ENCODE measurements around the gene RIOX2. TPM values are rescaled to one million over a fixed set of nuclear protein-coding genes. Genes with fewer than 3 reads are reported as not detected.

The RIOX2 gene
- total RNA-seq, 1 donor from 2014 or later: 10.4 TPM

- H3K4me3 Mint-ChIP-seq: no peak overlapping the region
- Histone ChIP-seq H3K36me3 (no peaks in the 10 kb centered on the region), H3K79me2 (ENCODE audit: low read depth) (no peaks in the 10 kb centered on the region), H3K27me3 (no peaks in the 10 kb centered on the region), H4K20me1 (ENCODE audit: low read depth) (no peaks in the 10 kb centered on the region), H3K4me1 (peaks cover 9% of the 10 kb centered on the region), H3K4me3 (no peak overlapping the region), H3K9ac (no peak overlapping the region), H3K27ac (no peak overlapping the region), H2AFZ (replicated peaks) (no peak overlapping the region), H3F3A (ENCODE audit: low read depth) (no peaks in the 10 kb centered on the region), H3K9me3 (ENCODE audit: low read depth) (no peaks in the 10 kb centered on the region), H3K4me2 (no peak overlapping the region)
- no peaks in the 10 kb centered on the region for H3K9me3 Mint-ChIP-seq
- no peaks in the 10 kb centered on the region for H3K27me3 Mint-ChIP-seq (ENCODE audit: insufficient read depth, low read depth)
- H3K27ac Mint-ChIP-seq: no peak overlapping the region
- H3K36me3 Mint-ChIP-seq: peaks cover 3% of the 10 kb centered on the region
- TF ChIP-seq EZH2 (IDR thresholded peaks at IDR 0.05): no peak
- TF ChIP-seq, protein P1, sequence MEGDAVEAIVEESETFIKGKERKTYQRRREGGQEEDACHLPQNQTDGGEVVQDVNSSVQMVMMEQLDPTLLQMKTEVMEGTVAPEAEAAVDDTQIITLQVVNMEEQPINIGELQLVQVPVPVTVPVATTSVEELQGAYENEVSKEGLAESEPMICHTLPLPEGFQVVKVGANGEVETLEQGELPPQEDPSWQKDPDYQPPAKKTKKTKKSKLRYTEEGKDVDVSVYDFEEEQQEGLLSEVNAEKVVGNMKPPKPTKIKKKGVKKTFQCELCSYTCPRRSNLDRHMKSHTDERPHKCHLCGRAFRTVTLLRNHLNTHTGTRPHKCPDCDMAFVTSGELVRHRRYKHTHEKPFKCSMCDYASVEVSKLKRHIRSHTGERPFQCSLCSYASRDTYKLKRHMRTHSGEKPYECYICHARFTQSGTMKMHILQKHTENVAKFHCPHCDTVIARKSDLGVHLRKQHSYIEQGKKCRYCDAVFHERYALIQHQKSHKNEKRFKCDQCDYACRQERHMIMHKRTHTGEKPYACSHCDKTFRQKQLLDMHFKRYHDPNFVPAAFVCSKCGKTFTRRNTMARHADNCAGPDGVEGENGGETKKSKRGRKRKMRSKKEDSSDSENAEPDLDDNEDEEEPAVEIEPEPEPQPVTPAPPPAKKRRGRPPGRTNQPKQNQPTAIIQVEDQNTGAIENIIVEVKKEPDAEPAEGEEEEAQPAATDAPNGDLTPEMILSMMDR (IDR thresholded peaks at IDR 0.05): no peak
- TF ChIP-seq EZH2phosphoT487 (IDR thresholded peaks at IDR 0.05): no peak
- H3K4me1 Mint-ChIP-seq: peaks cover 4% of the 10 kb centered on the region
- DNase-seq (ENCODE audit: low spot score): no peak
Measured at GRCh38 chr3:97938444-97938843, 33.8 kb downstream of the RIOX2 start.

DNA sequence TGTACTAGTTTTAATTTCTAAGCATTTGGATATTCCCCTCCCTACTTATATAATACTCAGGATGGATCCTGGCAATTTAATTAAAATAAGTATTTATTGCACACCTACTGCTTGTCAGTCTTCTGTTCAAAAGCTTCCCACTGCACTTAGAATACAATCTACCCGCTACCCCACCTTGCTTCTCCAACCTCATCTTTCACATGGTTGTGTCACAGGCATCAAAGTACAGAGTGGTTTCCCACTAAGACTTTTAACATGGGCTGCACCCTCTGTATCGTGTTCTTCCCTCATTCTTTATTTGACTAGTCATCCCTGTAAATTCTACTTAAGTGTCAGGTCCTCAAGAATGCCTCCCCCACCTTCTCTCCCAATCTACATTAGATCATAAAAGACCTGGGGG is 35.0 kb downstream of the RIOX2 start:
- Mint-ChIP-seq H3K27me3 (ENCODE audit: insufficient read depth, low read depth) (no peaks in the 10 kb centered on the region), H3K36me3 (peaks cover 1% of the 10 kb centered on the region), H3K4me1 (peaks cover 4% of the 10 kb centered on the region), H3K27ac (no peak overlapping the region), H3K4me3 (no peak overlapping the region), H3K9me3 (no peaks in the 10 kb centered on the region)
- no peaks in the 10 kb centered on the region for H3K79me2 ChIP-seq (ENCODE audit: low read depth)
- H4K20me1 ChIP-seq (ENCODE audit: low read depth): no peaks in the 10 kb centered on the region
- no peaks in the 10 kb centered on the region for H3K9me3 ChIP-seq (ENCODE audit: low read depth)
- no peaks in the 10 kb centered on the region for H3K36me3 ChIP-seq
- no peak for DNase-seq (ENCODE audit: low spot score)
- no peak overlapping the region for H2AFZ ChIP-seq (replicated peaks)
- no peak overlapping the region for H3K27ac ChIP-seq
- H3K27me3 ChIP-seq: no peaks in the 10 kb centered on the region
- TF ChIP-seq, protein P1 (IDR thresholded peaks at IDR 0.05): no peak
- TF ChIP-seq EZH2 (IDR thresholded peaks at IDR 0.05) (no peak), EZH2phosphoT487 (IDR thresholded peaks at IDR 0.05) (no peak)
- H3K4me3 ChIP-seq: no peak overlapping the region
- H3F3A ChIP-seq (ENCODE audit: low read depth): no peaks in the 10 kb centered on the region
- no peak overlapping the region for H3K4me2 ChIP-seq
- peaks cover 9% of the 10 kb centered on the region for H3K4me1 ChIP-seq
- no peak overlapping the region for H3K9ac ChIP-seq

GRCh38 chr3:97935842-97936241 is 36.4 kb downstream of the RIOX2 start:
- H3K79me2 ChIP-seq (ENCODE audit: low read depth): no peaks in the 10 kb centered on the region
- no peaks in the 10 kb centered on the region for H3K9me3 Mint-ChIP-seq
- no peak overlapping the region for H2AFZ ChIP-seq (replicated peaks)
- no peak overlapping the region for H3K9ac ChIP-seq
- H3K27ac ChIP-seq: no peak overlapping the region
- peaks cover 6% of the 10 kb centered on the region for H3K36me3 Mint-ChIP-seq
- H3K36me3 ChIP-seq: no peaks in the 10 kb centered on the region
- no peaks in the 10 kb centered on the region for H3F3A ChIP-seq (ENCODE audit: low read depth)
- TF ChIP-seq EZH2 (IDR thresholded peaks at IDR 0.05) (no peak), EZH2phosphoT487 (IDR thresholded peaks at IDR 0.05) (no peak)
- TF ChIP-seq, protein P1 (IDR thresholded peaks at IDR 0.05): no peak
- no peaks in the 10 kb centered on the region for H4K20me1 ChIP-seq (ENCODE audit: low read depth)
- H3K4me1 Mint-ChIP-seq: peaks cover 3% of the 10 kb centered on the region
- H3K4me3 Mint-ChIP-seq: no peak overlapping the region
- H3K9me3 ChIP-seq (ENCODE audit: low read depth): no peaks in the 10 kb centered on the region
- H3K27me3 Mint-ChIP-seq (ENCODE audit: insufficient read depth, low read depth): no peaks in the 10 kb centered on the region
- no peak overlapping the region for H3K27ac Mint-ChIP-seq
- H3K4me2 ChIP-seq: no peak overlapping the region
- H3K27me3 ChIP-seq: no peaks in the 10 kb centered on the region
- no peak for DNase-seq (ENCODE audit: low spot score)
- no peak overlapping the region for H3K4me3 ChIP-seq
- peaks cover 9% of the 10 kb centered on the region for H3K4me1 ChIP-seq
